Chondrocyte (in vitro differentiated cells): ENCODE measurements around the gene MARK4. TPM values are rescaled to one million over a fixed set of nuclear protein-coding genes. Genes with fewer than 3 reads are reported as not detected.
"Not testable (repeated sequence)": the region's sequence is repeated elsewhere in the genome, so short reads cannot be mapped to it uniquely, and the experiment has no call there.

Source experiments
- DNase-seq: peaks from one replicate; pipeline ENCODE4 v3.0.0; 2021; ENCODE audit warnings: mixed read lengths, low spot score
- H3K27ac Mint-ChIP-seq: one replicate; pipeline ENCODE4 v1.8.0; 2021; ENCODE audit warnings: mild to moderate bottlenecking, moderate library complexity, mixed read lengths; ENCODE audit not compliant: unreplicated experiment
- H3K27me3 Mint-ChIP-seq: 2 replicates; pipeline ENCODE4 v1.8.0; 2021; ENCODE audit warnings: low read depth, mixed read lengths
- H3K36me3 Mint-ChIP-seq: 2 replicates; pipeline ENCODE4 v1.8.0; 2021; ENCODE audit warnings: low read depth, mixed read lengths
- H3K4me1 Mint-ChIP-seq: 2 replicates; pipeline ENCODE4 v1.8.0; 2021; ENCODE audit warnings: low read depth, mild to moderate bottlenecking, mixed read lengths
- H3K4me3 Mint-ChIP-seq: one replicate; pipeline ENCODE4 v1.8.0; 2021; ENCODE audit warnings: mild to moderate bottlenecking, moderate library complexity, mixed read lengths; ENCODE audit not compliant: unreplicated experiment
- H3K9me3 Mint-ChIP-seq: 2 replicates; pipeline ENCODE4 v1.8.0; 2021; ENCODE audit warnings: low read depth, mixed read lengths
- total RNA-seq: library from RNA; stranded (reverse); gene quantifications from 3 replicates; pipeline ENCODE4 v1.2.1, GENCODE V29; 2021
- TF ChIP-seq, protein P1 (sequence below): fragments of 200-600 bp; sonication (generic); IDR thresholded peaks from 2 replicates; pipeline ENCODE4 v1.5.0; 2021; ENCODE audit warnings: antibody characterized with exemption, mild to moderate bottlenecking, moderate library complexity

Gene MARK4
- total RNA-seq, 1 donor from 2014 or later: 46.3 TPM

DNA sequence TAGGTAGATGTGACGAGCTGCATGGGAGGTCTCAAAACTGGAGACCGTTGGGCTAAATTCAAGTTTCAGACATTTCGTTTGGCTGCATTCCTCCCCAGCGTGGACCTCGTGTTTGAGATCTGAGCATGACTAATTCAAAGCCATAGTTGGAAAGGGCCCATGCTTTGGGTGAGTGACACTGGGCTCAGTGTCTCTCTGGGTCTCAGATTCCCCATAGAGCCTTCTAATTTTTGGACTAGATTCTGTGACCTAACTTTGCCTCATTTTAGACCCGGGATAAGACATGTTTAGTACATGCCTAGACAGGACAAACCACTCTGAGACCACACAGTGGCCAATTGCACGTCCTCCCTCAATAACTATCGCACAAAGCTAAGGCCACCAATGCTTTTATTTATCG is 55.0 kb downstream of the MARK4 start:
- TF ChIP-seq, protein P1, sequence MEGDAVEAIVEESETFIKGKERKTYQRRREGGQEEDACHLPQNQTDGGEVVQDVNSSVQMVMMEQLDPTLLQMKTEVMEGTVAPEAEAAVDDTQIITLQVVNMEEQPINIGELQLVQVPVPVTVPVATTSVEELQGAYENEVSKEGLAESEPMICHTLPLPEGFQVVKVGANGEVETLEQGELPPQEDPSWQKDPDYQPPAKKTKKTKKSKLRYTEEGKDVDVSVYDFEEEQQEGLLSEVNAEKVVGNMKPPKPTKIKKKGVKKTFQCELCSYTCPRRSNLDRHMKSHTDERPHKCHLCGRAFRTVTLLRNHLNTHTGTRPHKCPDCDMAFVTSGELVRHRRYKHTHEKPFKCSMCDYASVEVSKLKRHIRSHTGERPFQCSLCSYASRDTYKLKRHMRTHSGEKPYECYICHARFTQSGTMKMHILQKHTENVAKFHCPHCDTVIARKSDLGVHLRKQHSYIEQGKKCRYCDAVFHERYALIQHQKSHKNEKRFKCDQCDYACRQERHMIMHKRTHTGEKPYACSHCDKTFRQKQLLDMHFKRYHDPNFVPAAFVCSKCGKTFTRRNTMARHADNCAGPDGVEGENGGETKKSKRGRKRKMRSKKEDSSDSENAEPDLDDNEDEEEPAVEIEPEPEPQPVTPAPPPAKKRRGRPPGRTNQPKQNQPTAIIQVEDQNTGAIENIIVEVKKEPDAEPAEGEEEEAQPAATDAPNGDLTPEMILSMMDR: no peak
- no peak overlapping the region for H3K27ac Mint-ChIP-seq
- no peak overlapping the region for H3K4me3 Mint-ChIP-seq
- DNase-seq: no peak
- H3K9me3 Mint-ChIP-seq: no peaks in the 10 kb centered on the region
- peaks cover 6% of the 10 kb centered on the region for H3K4me1 Mint-ChIP-seq
- H3K36me3 Mint-ChIP-seq: no peaks in the 10 kb centered on the region
- H3K27me3 Mint-ChIP-seq: no peaks in the 10 kb centered on the region

GRCh38 chr19:45306518-45307027 is 55.5 kb downstream of the MARK4 start:
- TF ChIP-seq, protein P1: no peak
- H3K27me3 Mint-ChIP-seq: no peaks in the 10 kb centered on the region
- DNase-seq: no peak
- no peak overlapping the region for H3K4me3 Mint-ChIP-seq
- peaks cover 6% of the 10 kb centered on the region for H3K4me1 Mint-ChIP-seq
- no peak overlapping the region for H3K27ac Mint-ChIP-seq
- H3K9me3 Mint-ChIP-seq: no peaks in the 10 kb centered on the region
- no peaks in the 10 kb centered on the region for H3K36me3 Mint-ChIP-seq

DNA sequence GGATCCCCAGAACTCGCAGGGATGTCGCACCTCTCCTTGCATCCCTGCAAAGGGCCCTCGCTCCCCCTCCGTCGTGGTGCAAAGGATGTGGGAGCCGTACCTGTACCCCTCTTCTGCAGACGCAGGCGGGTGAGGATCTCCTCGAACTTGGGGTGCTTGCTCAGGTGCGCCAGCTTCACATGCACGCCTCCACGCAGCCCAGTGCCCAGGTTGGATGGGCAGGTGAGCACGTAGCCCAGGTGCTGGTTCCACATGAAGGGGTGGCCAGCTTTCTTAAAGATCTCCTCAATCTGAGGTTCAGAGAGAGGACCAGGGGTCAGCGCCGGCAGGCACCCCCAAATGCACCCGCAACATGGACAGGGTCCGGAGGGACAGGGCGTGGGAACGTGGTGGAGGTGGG is 56.3 kb downstream of the MARK4 start:
- DNase-seq: no peak
- Mint-ChIP-seq H3K4me3 (no peak overlapping the region), H3K4me1 (peaks cover 6% of the 10 kb centered on the region), H3K36me3 (no peaks in the 10 kb centered on the region), H3K27me3 (no peaks in the 10 kb centered on the region), H3K9me3 (no peaks in the 10 kb centered on the region), H3K27ac (no peak overlapping the region)
- TF ChIP-seq, protein P1: no peak

GRCh38 chr19:45309322-45309721 is 58.3 kb downstream of the MARK4 start:
- H3K4me1 Mint-ChIP-seq, DNase-seq, H3K9me3 Mint-ChIP-seq, H3K27me3 Mint-ChIP-seq, H3K4me3 Mint-ChIP-seq, H3K27ac Mint-ChIP-seq, H3K36me3 Mint-ChIP-seq: not testable (repeated sequence)

DNA sequence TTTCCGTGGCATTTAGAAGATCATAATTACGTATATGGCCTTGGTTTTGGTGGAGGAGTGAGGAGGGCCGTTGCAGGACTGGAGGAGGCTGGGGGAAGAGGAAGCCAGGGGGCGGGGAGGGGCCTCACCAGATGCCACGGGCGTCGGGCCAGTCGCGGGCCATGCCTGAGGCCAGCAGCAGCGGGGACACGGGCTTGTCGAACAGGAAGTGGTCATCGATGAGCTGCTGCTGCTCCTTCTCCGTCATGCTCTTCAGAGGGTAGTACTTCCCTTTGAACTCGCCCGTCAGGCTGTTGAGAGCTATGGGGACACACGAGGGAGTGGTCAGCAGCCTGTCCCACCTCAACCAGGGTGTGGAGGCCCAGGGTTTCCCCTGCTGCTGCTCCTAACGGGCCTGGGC is 60.5 kb downstream of the MARK4 start:
- H3K27ac Mint-ChIP-seq: no peak overlapping the region
- H3K4me3 Mint-ChIP-seq: no peak overlapping the region
- H3K27me3 Mint-ChIP-seq: peaks cover 19% of the 10 kb centered on the region
- no peaks in the 10 kb centered on the region for H3K9me3 Mint-ChIP-seq
- no peak for DNase-seq
- H3K36me3 Mint-ChIP-seq: no peaks in the 10 kb centered on the region
- no peaks in the 10 kb centered on the region for H3K4me1 Mint-ChIP-seq
- TF ChIP-seq, protein P1: no peak

- H3K36me3 Mint-ChIP-seq, H3K9me3 Mint-ChIP-seq, DNase-seq, H3K4me1 Mint-ChIP-seq, H3K4me3 Mint-ChIP-seq, H3K27ac Mint-ChIP-seq: not testable (repeated sequence)
- peaks cover 23% of the 10 kb centered on the region for H3K27me3 Mint-ChIP-seq
Observed at GRCh38 chr19:45312285-45312684, 61.2 kb downstream of the MARK4 start.
